ENCODE data around the gene FBXL13. TPM values are rescaled to one million over a fixed set of nuclear protein-coding genes. Genes with fewer than 3 reads are reported as not detected.

Gene FBXL13
- total RNA-seq, 1 donor from 2014 or later, result 4.7 TPM

GRCh38 chr7:102953406-102953805, 121.2 kb downstream of the FBXL13 start:
- DNase-seq (ENCODE audit: low spot score in 2 of 2, unreplicated experiment in 2 of 2), result no peak
- Mint-ChIP-seq H3K27ac (no peak overlapping the region), H3K9me3 (peaks cover 58% of the 10 kb centered on the region), H3K4me3 (no peak overlapping the region), H3K27me3 (ENCODE audit: low read depth) (no peaks in the 10 kb centered on the region), H3K4me1 (no peaks in the 10 kb centered on the region), H3K36me3 (peaks cover 23% of the 10 kb centered on the region)
- TF ChIP-seq CTCF (IDR thresholded peaks at IDR 0.05; ENCODE audit: unreplicated experiment), result no peak

- Mint-ChIP-seq H3K27me3 (ENCODE audit: low read depth) (no peaks in the 10 kb centered on the region), H3K27ac (no peak overlapping the region), H3K4me3 (no peak overlapping the region), H3K36me3 (peaks cover 23% of the 10 kb centered on the region), H3K4me1 (no peaks in the 10 kb centered on the region), H3K9me3 (peaks cover 51% of the 10 kb centered on the region)
- no peak for DNase-seq (ENCODE audit: low spot score in 2 of 2, unreplicated experiment in 2 of 2)
- TF ChIP-seq CTCF (IDR thresholded peaks at IDR 0.05; ENCODE audit: unreplicated experiment), result no peak
These were observed 122.8 kb downstream of the FBXL13 start for GRCh38 chr7:102951839-102952238.

GRCh38 chr7:102944241-102944640, 130.4 kb downstream of the FBXL13 start:
- no peak for DNase-seq (ENCODE audit: low spot score in 2 of 2, unreplicated experiment in 2 of 2)
- Mint-ChIP-seq H3K4me1 (peaks cover 21% of the 10 kb centered on the region), H3K4me3 (no peak overlapping the region), H3K27ac (no peak overlapping the region), H3K36me3 (peaks cover 4% of the 10 kb centered on the region), H3K9me3 (no peaks in the 10 kb centered on the region), H3K27me3 (ENCODE audit: low read depth) (no peaks in the 10 kb centered on the region)
- no peak for TF ChIP-seq CTCF (IDR thresholded peaks at IDR 0.05; ENCODE audit: unreplicated experiment)

GRCh38 chr7:102943423-102944169, 131.0 kb downstream of the FBXL13 start:
- no peak for DNase-seq (ENCODE audit: low spot score in 2 of 2, unreplicated experiment in 2 of 2)
- H3K27me3 Mint-ChIP-seq (ENCODE audit: low read depth), result no peaks in the 10 kb centered on the region
- no peak overlapping the region for H3K4me3 Mint-ChIP-seq
- H3K9me3 Mint-ChIP-seq, result no peaks in the 10 kb centered on the region
- TF ChIP-seq CTCF (IDR thresholded peaks at IDR 0.05; ENCODE audit: unreplicated experiment), result no peak
- H3K36me3 Mint-ChIP-seq, result peaks cover 4% of the 10 kb centered on the region
- H3K27ac Mint-ChIP-seq, result no peak overlapping the region
- peaks cover 21% of the 10 kb centered on the region for H3K4me1 Mint-ChIP-seq

GRCh38 chr7:102942868-102943267, 131.7 kb downstream of the FBXL13 start:
- no peak for DNase-seq (ENCODE audit: low spot score in 2 of 2, unreplicated experiment in 2 of 2)
- Mint-ChIP-seq H3K9me3 (no peaks in the 10 kb centered on the region), H3K4me1 (peaks cover 24% of the 10 kb centered on the region), H3K27ac (no peak overlapping the region), H3K27me3 (ENCODE audit: low read depth) (no peaks in the 10 kb centered on the region), H3K36me3 (peaks cover 4% of the 10 kb centered on the region), H3K4me3 (no peak overlapping the region)
- TF ChIP-seq CTCF (IDR thresholded peaks at IDR 0.05; ENCODE audit: unreplicated experiment), result no peak
